Breast epithelium (tissue), 3 donors: ENCODE results near the gene KCNA3.

Experiments used
- POLR2AphosphoS5 ChIP-seq, 3 donors: sonication (generic); formaldehyde crosslinking; IDR thresholded peaks; one replicate each; pipeline ENCODE4 v1.6.1; 2017; ENCODE audit warnings: antibody characterized with exemption in 3 of 3
- TF ChIP-seq, protein P1 (sequence below), 3 donors: fragments of 450-650 bp; IDR thresholded peaks; one replicate each; pipeline ENCODE4 v1.5.1; 2016 to 2017; ENCODE audit warnings: antibody characterized with exemption in 3 of 3, mild to moderate bottlenecking in 3 of 3, moderate library complexity in 3 of 3

DNA sequence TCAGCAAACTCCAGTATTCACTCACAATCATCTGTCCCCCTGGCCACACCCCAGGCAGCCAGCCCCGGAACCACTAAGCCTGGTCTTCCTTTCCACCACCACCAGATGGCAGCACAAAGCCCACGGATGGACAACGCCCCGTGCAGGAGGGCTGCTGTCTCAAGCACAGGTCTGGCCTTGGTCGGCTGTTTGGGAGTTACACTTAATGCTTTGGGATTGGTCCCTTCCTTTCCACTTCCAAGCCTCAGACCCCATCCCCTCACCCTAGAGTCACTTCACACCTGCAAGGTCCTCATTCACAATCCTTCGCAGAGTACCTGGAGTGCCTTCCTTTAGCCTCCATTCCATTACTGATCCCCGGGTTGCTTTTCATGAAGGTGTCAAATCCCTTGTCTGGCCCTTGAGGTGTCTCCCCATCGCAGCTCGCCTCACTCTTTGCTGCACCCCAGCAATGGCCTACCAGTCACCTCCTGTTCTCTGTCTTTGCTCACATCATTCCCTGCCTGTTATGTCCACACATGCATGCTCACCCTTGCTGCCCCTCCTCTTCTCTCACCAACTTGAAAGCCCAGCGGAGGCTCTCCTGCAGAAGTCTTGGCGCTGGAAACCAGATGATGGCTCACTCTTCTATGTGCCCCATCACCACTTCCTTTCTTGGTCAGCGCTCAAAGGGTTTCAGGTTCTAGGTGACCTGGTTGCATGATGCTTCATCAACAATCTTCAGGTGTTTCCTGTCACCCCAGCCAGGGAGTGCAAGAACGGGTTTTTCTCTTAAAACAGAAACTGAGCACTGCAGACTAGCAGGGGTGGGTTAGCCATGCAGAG lies 43.7 kb downstream of the KCNA3 start:
- TF ChIP-seq, protein P1, sequence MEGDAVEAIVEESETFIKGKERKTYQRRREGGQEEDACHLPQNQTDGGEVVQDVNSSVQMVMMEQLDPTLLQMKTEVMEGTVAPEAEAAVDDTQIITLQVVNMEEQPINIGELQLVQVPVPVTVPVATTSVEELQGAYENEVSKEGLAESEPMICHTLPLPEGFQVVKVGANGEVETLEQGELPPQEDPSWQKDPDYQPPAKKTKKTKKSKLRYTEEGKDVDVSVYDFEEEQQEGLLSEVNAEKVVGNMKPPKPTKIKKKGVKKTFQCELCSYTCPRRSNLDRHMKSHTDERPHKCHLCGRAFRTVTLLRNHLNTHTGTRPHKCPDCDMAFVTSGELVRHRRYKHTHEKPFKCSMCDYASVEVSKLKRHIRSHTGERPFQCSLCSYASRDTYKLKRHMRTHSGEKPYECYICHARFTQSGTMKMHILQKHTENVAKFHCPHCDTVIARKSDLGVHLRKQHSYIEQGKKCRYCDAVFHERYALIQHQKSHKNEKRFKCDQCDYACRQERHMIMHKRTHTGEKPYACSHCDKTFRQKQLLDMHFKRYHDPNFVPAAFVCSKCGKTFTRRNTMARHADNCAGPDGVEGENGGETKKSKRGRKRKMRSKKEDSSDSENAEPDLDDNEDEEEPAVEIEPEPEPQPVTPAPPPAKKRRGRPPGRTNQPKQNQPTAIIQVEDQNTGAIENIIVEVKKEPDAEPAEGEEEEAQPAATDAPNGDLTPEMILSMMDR (IDR thresholded peaks at IDR 0.05), result peak; percentile 58 to 80 (median 76)
- no peak for TF ChIP-seq POLR2AphosphoS5 (IDR thresholded peaks at IDR 0.05)
